Measurements from ENCODE around the gene TRAPPC11. TPM values are rescaled to one million over a fixed set of nuclear protein-coding genes. Genes with fewer than 3 reads are reported as not detected.

Gene TRAPPC11
- polyA plus RNA-seq, 3 donors from 2014 or later: 12.5 to 20.0 (median 13.0) TPM

Other genes starting within 250 kb of the TRAPPC11 start
- 10 to 100 TPM; 10.7 to 41.3 (median 28.8) TPM for gene CDKN2AIP, start 214.7 kb upstream of the TRAPPC11 start, polyA plus RNA-seq
- 10 to 100 TPM in 1 of 3 donors, 1 to 10 TPM in 2; 8.4 to 10.2 (median 9.7) TPM for gene ING2, start 154.2 kb upstream of the TRAPPC11 start, polyA plus RNA-seq
- gene RWDD4, start 108 bp upstream of the TRAPPC11 start, polyA plus RNA-seq: 10 to 100 TPM; 21.5 to 25.7 (median 25.0) TPM
- gene STOX2, start 246.0 kb downstream of the TRAPPC11 start, polyA plus RNA-seq: not detected

Measured in immature natural killer cell (primary cell).